ENCODE results near the gene NDUFS1. TPM values are rescaled to one million over a fixed set of nuclear protein-coding genes. Genes with fewer than 3 reads are reported as not detected.
"Not testable (repeated sequence)": the region's sequence is repeated elsewhere in the genome, so short reads cannot be mapped to it uniquely, and the experiment has no call there.

The NDUFS1 gene
- total RNA-seq, 2 experiments from 2014 or later, result 65.7 to 69.0 TPM

DNA sequence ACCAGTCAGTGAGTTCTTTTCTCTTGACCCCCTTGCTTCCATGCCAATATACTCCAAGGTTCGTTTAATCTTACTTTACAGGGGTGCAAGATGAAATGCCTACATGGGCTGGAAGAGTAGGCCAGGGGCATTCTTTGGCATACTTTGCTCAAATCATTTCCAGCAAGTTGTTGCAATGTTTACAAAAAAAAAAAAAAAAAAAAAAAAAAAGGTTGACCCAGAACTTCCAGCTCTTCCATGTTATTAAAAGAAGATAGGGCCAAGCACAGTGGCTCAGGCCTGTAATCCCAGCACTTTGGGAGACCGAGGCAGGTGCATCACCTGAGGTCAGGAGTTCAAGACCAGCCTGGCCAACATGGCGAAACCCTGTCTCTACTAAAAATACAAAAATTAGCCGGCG, 81.4 kb downstream of the NDUFS1 start:
- H3K9me3 Mint-ChIP-seq (ENCODE audit: insufficient read depth); H3K27me3 Mint-ChIP-seq (ENCODE audit: low read depth); H3K27ac Mint-ChIP-seq; H3K4me1 Mint-ChIP-seq (ENCODE audit: low read depth); DNase-seq; H3K36me3 Mint-ChIP-seq (ENCODE audit: low read depth); H3K4me3 Mint-ChIP-seq; CTCF ChIA-PET; POLR2A ChIA-PET; ATAC-seq: not testable (repeated sequence)

DNA sequence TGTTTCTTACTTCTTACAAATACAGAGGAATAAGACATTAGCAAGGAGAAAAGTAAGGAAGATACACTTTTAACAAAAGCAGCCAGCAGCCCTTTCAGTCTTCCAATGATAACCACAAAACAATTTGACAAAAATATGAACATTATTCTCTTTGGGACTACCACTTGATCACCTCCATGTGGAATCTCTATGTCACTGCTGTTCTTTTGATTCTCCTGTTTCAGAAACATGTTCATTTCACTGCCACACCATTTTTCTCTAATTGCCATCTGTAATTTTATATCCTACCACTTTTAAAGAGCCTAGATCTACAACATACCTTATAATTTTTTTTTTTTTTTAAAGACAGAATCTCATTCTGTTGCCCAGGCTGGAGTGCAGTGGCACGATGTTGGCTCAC, 84.1 kb downstream of the NDUFS1 start:
- Mint-ChIP-seq H3K27me3 (ENCODE audit: low read depth) (no peaks in the 10 kb centered on the region), H3K4me1 (ENCODE audit: low read depth) (no peaks in the 10 kb centered on the region), H3K36me3 (ENCODE audit: low read depth) (peaks cover 16% of the 10 kb centered on the region), H3K9me3 (ENCODE audit: insufficient read depth) (no peaks in the 10 kb centered on the region), H3K4me3 (no peak overlapping the region), H3K27ac (no peak overlapping the region)
- POLR2A ChIA-PET, result no interaction called here
- CTCF ChIA-PET, result no interaction called here
- no peak for DNase-seq
- ATAC-seq, result no peak

DNA sequence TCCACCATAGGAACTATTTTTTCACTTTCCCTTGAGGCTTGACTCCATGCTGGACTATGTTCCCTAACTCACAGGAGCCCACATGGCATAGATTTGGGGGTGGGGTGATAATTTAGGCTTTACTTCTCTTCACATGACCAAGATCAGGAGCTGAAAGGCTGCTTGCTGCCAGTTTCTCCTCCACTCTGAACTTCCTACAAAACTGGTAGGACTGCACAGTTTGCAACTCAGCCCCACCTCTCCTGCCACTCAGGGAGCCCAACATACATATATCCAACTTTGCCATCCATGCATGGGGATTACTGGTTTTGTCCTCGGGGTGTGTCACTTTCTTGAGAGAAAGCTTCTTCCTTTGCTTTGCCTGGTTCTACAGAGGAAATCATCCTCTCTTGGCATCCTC, 87.4 kb downstream of the NDUFS1 start:
- DNase-seq (no peak), ATAC-seq (no peak)
- no peaks in the 10 kb centered on the region for H3K9me3 Mint-ChIP-seq (ENCODE audit: insufficient read depth)
- H3K4me3 Mint-ChIP-seq, result no peak overlapping the region
- no peaks in the 10 kb centered on the region for H3K27me3 Mint-ChIP-seq (ENCODE audit: low read depth)
- CTCF ChIA-PET, result no interaction called here
- H3K4me1 Mint-ChIP-seq (ENCODE audit: low read depth), result no peaks in the 10 kb centered on the region
- no peak overlapping the region for H3K27ac Mint-ChIP-seq
- POLR2A ChIA-PET, result interaction anchor here (0.7 kb wide), 1 partner anchor 14 kb away, joined by 3 read pairs; the partner anchor contains the start of gene INO80D
- peaks cover 21% of the 10 kb centered on the region for H3K36me3 Mint-ChIP-seq (ENCODE audit: low read depth)

DNA sequence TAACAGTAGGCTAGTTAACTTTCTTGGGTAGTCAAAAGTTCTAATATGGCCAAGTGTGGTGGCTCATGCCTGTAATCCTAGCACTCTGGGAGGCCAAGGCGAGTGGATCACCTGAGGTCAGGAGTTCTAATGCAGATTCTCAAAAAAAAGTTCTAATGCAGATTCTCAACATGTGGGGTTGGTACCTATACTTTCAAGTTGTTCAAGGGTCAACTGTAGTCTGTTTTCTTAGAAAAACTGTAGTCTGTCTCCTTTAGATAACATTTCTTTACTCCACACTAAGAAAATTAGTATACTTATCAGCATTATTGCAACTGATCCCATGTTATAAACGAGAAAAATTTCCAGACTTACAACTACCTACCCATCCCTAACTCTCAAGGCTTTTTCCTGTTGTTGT, 89.8 kb downstream of the NDUFS1 start:
- Mint-ChIP-seq H3K27me3 (ENCODE audit: low read depth) (no peaks in the 10 kb centered on the region), H3K9me3 (ENCODE audit: insufficient read depth) (no peaks in the 10 kb centered on the region), H3K36me3 (ENCODE audit: low read depth) (peaks cover 21% of the 10 kb centered on the region), H3K27ac (no peak overlapping the region), H3K4me1 (ENCODE audit: low read depth) (peaks cover under 1% of the 10 kb centered on the region), H3K4me3 (no peak overlapping the region)
- ATAC-seq, result no peak
- POLR2A ChIA-PET, result no interaction called here
- DNase-seq, result no peak
- CTCF ChIA-PET, result no interaction called here

DNA sequence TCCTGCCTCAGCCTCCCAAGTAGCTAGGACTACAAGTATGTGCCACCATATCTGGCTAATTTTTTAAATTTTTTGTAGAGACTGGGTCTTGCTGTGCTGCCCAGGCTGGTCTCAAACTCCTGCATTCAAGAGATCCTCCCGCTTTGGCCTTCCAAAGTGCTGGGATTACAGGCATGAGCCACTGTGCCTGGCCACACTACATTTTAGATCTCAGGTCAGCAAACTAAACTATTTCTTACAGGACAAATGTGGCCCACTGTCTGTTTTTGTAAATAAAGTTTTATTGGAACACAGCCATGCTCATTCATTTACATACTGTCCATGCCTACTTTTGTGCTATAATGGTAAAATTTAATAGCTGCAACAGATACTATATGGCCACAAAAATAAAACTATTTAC, 91.0 kb downstream of the NDUFS1 start:
- no peak overlapping the region for H3K4me3 Mint-ChIP-seq
- POLR2A ChIA-PET, result no interaction called here
- peaks cover 21% of the 10 kb centered on the region for H3K36me3 Mint-ChIP-seq (ENCODE audit: low read depth)
- ATAC-seq (no peak), DNase-seq (no peak)
- H3K27me3 Mint-ChIP-seq (ENCODE audit: low read depth), result no peaks in the 10 kb centered on the region
- CTCF ChIA-PET, result no interaction called here
- H3K4me1 Mint-ChIP-seq (ENCODE audit: low read depth), result peaks cover 8% of the 10 kb centered on the region
- no peaks in the 10 kb centered on the region for H3K9me3 Mint-ChIP-seq (ENCODE audit: insufficient read depth)
- H3K27ac Mint-ChIP-seq, result no peak overlapping the region

Other genes with a start within 250 kb of the NDUFS1 start
- 10 to 100 TPM; 24.4 to 24.6 TPM for gene INO80D, start 73.3 kb downstream of the NDUFS1 start, total RNA-seq
- gene EEF1B2, start 451 bp upstream of the NDUFS1 start, total RNA-seq, result 100 to 1,000 TPM; 559 to 585 TPM
- 1 to 10 TPM; 3.2 to 4.3 TPM for gene ZDBF2, start 115.2 kb upstream of the NDUFS1 start, total RNA-seq